ENCODE results near the gene TEC.
A peak's percentile ranks its signal among the peaks of the same experiment; 100 is the strongest.
"Not testable (repeated sequence)": the region's sequence is repeated elsewhere in the genome, so short reads cannot be mapped to it uniquely, and the experiment has no call there.

Gene TEC

DNA sequence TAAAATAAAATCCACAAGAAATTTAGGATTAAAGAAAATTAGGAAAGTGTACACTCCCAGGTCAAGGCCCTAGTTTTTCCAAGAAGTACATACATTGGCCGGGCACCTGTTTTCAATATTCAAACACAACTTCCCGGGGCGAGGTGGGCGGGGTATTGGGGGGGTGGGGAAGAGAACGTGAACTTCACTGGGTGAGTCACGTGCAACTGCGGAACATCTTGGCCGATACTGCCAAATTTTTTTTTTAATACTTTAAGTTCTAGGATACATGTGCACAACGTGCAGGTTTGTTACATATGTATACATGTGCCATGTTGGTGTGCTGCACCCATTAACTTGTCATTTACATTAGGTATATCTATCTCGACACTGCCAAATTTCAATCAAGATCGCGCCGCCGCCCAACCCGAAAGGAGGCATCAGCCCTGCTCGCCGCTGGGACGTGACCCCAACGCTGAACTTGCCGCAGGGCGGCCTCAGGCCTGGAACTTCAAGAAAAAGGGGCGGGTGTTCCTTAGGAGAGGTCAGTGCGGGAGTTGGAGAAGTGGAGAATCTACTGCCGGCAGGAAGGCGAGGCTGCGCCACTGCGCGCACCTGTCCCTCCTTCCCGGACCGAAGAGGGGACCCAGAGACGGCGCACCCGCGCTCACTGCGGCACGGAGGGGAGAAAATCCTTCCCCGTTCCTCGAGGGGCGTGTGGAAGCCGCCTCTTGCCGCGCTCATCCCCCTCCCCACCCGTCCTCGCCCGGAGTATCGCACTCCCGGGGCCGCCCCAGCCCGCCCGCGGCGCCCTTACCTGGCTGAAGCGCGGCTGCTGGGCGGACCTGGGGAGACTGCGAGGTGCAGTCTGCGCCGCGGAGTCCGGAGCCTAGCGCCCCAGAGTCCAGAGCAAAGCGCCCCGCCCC, at the start of gene TEC:
TEC (minus strand) TSS at position 883 of the 905 bp plus-strand sequence. CDS start 41,224 bp downstream, outside the sequence.
- in situ Hi-C loops (cut with MboI; ENCODE audit: low pct_unique_long_range_greater_than_20kb, low sequenced_read_pairs, unreplicated experiment): no loop called here
- TF ChIP-seq, protein P1, sequence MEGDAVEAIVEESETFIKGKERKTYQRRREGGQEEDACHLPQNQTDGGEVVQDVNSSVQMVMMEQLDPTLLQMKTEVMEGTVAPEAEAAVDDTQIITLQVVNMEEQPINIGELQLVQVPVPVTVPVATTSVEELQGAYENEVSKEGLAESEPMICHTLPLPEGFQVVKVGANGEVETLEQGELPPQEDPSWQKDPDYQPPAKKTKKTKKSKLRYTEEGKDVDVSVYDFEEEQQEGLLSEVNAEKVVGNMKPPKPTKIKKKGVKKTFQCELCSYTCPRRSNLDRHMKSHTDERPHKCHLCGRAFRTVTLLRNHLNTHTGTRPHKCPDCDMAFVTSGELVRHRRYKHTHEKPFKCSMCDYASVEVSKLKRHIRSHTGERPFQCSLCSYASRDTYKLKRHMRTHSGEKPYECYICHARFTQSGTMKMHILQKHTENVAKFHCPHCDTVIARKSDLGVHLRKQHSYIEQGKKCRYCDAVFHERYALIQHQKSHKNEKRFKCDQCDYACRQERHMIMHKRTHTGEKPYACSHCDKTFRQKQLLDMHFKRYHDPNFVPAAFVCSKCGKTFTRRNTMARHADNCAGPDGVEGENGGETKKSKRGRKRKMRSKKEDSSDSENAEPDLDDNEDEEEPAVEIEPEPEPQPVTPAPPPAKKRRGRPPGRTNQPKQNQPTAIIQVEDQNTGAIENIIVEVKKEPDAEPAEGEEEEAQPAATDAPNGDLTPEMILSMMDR (IDR thresholded peaks at IDR 0.05; ENCODE audit: extremely low read depth, insufficient read depth, missing control alignments): no peak
- peak; percentile 40 for DNase-seq (ENCODE audit: low spot score)

DNA sequence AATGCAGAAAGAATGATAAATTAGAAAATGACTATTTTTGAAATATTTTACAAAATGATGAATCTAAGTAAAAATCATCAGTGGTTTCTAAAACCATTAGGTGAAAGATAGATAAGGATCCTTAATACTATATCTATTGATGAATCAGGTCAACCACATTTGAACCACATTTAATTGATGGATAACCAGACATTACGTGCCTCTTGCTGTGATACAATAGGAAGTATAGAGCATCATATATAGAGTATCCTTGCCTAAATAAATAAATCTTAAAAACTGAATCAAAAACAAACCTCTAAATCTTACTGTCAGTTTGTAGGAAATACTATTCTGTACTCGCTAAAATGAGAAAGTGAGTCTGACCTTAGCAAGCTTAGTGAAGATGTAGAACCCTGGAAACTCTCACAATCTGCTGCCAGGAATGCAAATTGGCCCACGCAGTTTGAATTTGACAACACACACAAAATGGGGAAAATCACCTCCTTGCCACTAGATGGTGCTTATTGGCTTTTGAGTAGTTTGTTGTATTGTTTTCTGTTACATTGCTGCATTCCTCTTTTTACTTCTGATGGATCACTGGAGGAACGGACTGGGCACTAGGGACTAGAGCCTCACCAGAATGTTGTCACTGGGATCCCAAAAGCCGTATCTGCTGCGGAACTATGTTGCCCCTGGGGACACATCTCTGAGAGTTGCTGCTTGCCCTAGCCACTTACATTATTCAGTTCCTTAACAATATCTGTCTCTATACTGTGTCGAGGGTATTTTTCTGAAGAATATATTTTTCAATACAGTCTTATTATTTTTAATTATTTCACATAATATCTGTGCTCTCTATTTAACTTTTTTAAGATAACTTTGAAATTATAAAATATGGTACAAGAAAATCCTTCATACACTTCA, 46.3 kb upstream of the TEC start:
- in situ Hi-C loops (cut with MboI; ENCODE audit: low pct_unique_long_range_greater_than_20kb, low sequenced_read_pairs, unreplicated experiment): no loop called here
- TF ChIP-seq, protein P1 (IDR thresholded peaks at IDR 0.05; ENCODE audit: extremely low read depth, insufficient read depth, missing control alignments): peak; percentile 66
- DNase-seq (ENCODE audit: low spot score): peak; percentile 65

DNA sequence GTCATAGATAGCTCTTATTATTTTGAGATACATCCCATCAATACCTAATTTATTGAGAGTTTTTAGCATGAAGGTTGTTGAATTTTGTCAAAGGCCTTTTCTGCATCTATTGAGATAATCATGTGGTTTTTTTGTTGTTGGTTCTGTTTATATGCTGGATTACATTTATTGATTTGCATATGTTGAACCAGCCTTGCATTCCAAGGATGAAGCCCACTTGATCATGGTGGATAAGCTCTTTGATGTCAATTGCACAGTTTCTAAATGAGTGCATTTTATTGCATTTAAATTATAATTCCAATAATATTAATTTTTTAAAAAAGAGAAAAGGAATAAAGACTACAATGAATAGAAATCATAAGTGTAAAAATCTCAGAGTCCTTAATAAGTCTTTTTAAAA, 45.1 kb upstream of the TEC start:
- DNase-seq (ENCODE audit: low spot score); in situ Hi-C loops (cut with MboI; ENCODE audit: low pct_unique_long_range_greater_than_20kb, low sequenced_read_pairs, unreplicated experiment): not testable (repeated sequence)

DNA sequence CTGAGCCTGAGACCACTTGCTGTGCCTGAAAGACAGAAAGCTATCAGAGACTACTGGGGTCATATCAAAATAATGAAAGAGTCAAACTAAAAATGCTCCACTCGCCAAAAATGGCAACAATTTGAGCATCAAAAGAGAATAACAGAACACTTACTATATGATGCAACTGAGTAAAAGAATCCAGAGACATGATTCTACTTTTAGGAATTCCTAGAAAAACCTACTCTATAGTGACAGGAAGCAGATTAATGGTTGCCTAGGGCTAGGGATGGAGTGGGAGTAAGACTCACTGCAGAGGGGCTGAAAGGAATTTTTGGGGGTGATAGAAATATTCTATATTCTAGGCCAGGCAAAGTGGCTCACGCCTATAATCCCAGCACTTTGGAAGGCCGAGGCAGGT, 42.3 kb upstream of the TEC start:
- in situ Hi-C loops (cut with MboI; ENCODE audit: low pct_unique_long_range_greater_than_20kb, low sequenced_read_pairs, unreplicated experiment): no loop called here
- DNase-seq (ENCODE audit: low spot score): no peak
- TF ChIP-seq, protein P1 (IDR thresholded peaks at IDR 0.05; ENCODE audit: extremely low read depth, insufficient read depth, missing control alignments): no peak

DNA sequence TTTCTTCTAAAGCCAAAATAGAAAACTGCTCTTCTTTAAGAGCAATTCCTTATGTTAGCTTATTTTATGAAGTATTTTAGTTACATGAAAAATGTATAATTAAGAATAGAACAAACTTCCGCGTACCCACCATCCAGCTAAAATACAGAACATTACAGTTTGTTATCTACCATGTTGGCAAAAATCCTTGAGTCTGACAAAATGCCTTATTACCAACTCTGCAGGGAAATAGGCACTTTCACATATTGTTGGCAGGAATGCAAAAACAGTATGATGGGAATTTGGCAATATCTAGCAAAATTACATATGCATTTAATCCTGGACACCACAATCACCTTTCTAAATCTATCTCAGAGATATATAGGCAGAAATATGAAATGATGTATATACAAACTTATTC, 39.3 kb upstream of the TEC start:
- no peak for DNase-seq (ENCODE audit: low spot score)
- in situ Hi-C loops (cut with MboI; ENCODE audit: low pct_unique_long_range_greater_than_20kb, low sequenced_read_pairs, unreplicated experiment): no loop called here

DNA sequence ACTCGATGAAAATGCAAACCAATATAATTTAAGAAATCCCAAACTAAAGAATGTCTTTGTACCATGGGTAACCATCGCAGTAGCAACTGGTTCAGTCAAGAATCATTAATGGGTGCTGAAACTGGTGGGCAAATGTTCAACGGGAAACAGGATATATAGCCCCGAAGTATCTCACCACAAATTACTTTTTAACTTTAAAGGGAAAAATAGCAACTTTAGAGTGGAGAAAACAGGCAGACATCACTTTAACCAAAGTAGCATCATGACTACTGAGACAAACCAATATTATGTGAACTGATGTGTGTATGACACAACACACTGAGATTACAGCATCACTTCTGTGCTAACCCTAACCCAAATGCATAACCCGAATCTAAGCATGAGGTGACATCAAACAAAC, 37.9 kb upstream of the TEC start:
- in situ Hi-C loops (cut with MboI; ENCODE audit: low pct_unique_long_range_greater_than_20kb, low sequenced_read_pairs, unreplicated experiment): no loop called here
- no peak for DNase-seq (ENCODE audit: low spot score)
- TF ChIP-seq, protein P1 (IDR thresholded peaks at IDR 0.05; ENCODE audit: extremely low read depth, insufficient read depth, missing control alignments): no peak

More for the DNA sequence above, 39.3 kb upstream of the TEC start:
- TF ChIP-seq, protein P1 (IDR thresholded peaks at IDR 0.05; ENCODE audit: extremely low read depth, insufficient read depth, missing control alignments): no peak
